Right lobe of liver (tissue), 6 donors: Measurements from ENCODE around the gene ARF6. TPM values are rescaled to one million over a fixed set of nuclear protein-coding genes. Genes with fewer than 3 reads are reported as not detected.

Source experiments
- ATAC-seq, 4 donors: fragments of 200-7000 bp; cut with Tn5 transposase; one replicate each; pipeline ENCODE4 v1.9.1; 2020; ENCODE audit warnings: mild to moderate bottlenecking in 4 of 4, moderate library complexity in 4 of 4
- DNase-seq, 3 donors: peaks; one replicate each; pipeline ENCODE4 v3.0.0-alpha.2; 2020
- H3K27ac ChIP-seq, 3 donors: fragments of 200-600 bp; one replicate each; pipeline ENCODE4 v1.8.0; 2022
- H3K27me3 ChIP-seq, 2 donors: fragments of 200-600 bp; one replicate each; pipeline ENCODE4 v1.8.0; 2022
- H3K36me3 ChIP-seq, 4 donors: fragments of 200-600 bp; sonication (generic) in 1 of 4; one replicate each; pipeline versions ENCODE4 v1.5.1 to v1.8.0; 2017 to 2022; ENCODE audit warnings: control low read depth in 1 of 4
- H3K4me1 ChIP-seq, 4 donors: fragments of 200-600 bp; sonication (generic) in 1 of 4; one replicate each; pipeline versions ENCODE4 v1.5.1 to v1.8.0; 2017 to 2022; ENCODE audit warnings: control low read depth in 1 of 4
- H3K4me3 ChIP-seq, 3 donors: fragments of 200-600 bp; one replicate each; pipeline ENCODE4 v1.8.0; 2022
- H3K9me3 ChIP-seq, 4 donors: fragments of 200-600 bp; sonication (generic) in 1 of 4; one replicate each; pipeline versions ENCODE4 v1.5.1 to v1.8.0; 2017 to 2022; ENCODE audit warnings: control low read depth in 1 of 4
- CTCF ChIP-seq, 4 donors: fragments of 200-600 bp in 3 of 4; fragments of 450-650 bp in 1 of 4; IDR thresholded peaks; one replicate each; pipeline versions ENCODE4 v1.5.1 to v1.8.0; 2016 to 2022; ENCODE audit warnings: antibody characterized with exemption in 4 of 4, mild to moderate bottlenecking in 2 of 4
- POLR2A ChIP-seq: fragments of 450-650 bp; IDR thresholded peaks from one replicate; pipeline ENCODE4 v1.6.1; 2017; ENCODE audit warnings: antibody characterized with exemption, mild to moderate bottlenecking
- whole genome bisulfite sequencing: methylation state at CpG from one replicate; pipeline ENCODE4 v1.1.6; 2018; ENCODE audit warnings: low coverage, low lambda C conversion rate; ENCODE audit not compliant: insufficient coverage; ENCODE audit errors: missing lambda C conversion rate; 5-methylcytosine and 5-hydroxymethylcytosine counted together
- intact Hi-C, 2 donors: fragments of 100-400 bp; cut with DNase I; formaldehyde crosslinking; loops; one replicate each; pipeline versions ENCODE4 v1.11.2 to v1.14.1; 2022
- total RNA-seq, 6 experiments: library from RNA; depleted of rRNA in 2 of 6; stranded (reverse); fragments of >200 nt in 2 of 6; fragmentation: NEBNext Ultra II Directional in 3 of 6; extraction: Animal tissue kit (Norgen Biotek cat#: 25700) in 3 of 6; gene quantifications; one replicate each; pipeline versions ENCODE4 v1.1.0 to v1.2.4, GENCODE V29; 2016 to 2023
- donor health status: DM: no; HTN: yes; CAD: no.
- donor health status: DM: no; HTN: no; CAD: no.
- donor health status: DM: no; HTN: no; CAD: no.
- donor health status: DM: no; HTN: yes; CAD: no.
- donor health status: DM: no; HTN: yes; CAD: no.

The ARF6 gene
- total RNA-seq, 6 experiments from 2014 or later = 21.1 to 41.4 (median 32.4) TPM

- Histone ChIP-seq H3K9me3 (no peaks in the 10 kb centered on the region), H3K4me1 (peaks cover 0 to 10% (median 0%) of the 10 kb centered on the region in 4 donors), H3K27ac (peak overlapping the region; percentile 91 to 98 (median 97)), H3K4me3 (peak overlapping the region; percentile 36 to 62 (median 58)), H3K27me3 (no peaks in the 10 kb centered on the region), H3K36me3 (no peaks in the 10 kb centered on the region)
- no peak for ATAC-seq
- intact Hi-C loops = loop anchor here in 1 of 2 donors (10.0 kb wide), 1 partner anchor 244 kb away; no protein-coding TSS in a partner anchor
- no peak for DNase-seq
- WGBS = 18% methylated on average over 4 of the region's 4 CpGs
- TF ChIP-seq CTCF (IDR thresholded peaks at IDR 0.05) (no peak), POLR2A (no peak)
Measured at GRCh38 chr14:49860988-49861698, 31.7 kb upstream of the ARF6 start.

- WGBS = 1% methylated on average over 12 of the region's 12 CpGs
- no peaks in the 10 kb centered on the region for H3K36me3 ChIP-seq
- intact Hi-C loops = loop anchor here in 1 of 2 donors (10.0 kb wide), 1 partner anchor 243 kb away; no protein-coding TSS in a partner anchor
- H3K27me3 ChIP-seq = no peaks in the 10 kb centered on the region
- TF ChIP-seq CTCF (IDR thresholded peaks at IDR 0.05) (no peak), POLR2A (peak; percentile 32)
- ATAC-seq = peak; percentile 29 to 43 (median 40)
- no peaks in the 10 kb centered on the region for H3K9me3 ChIP-seq
- H3K27ac ChIP-seq = peak overlapping the region; percentile 91 to 98 (median 97)
- DNase-seq = peak; percentile 54 to 72 (median 69)
- H3K4me3 ChIP-seq = peak overlapping the region; percentile 36 to 62 (median 58)
- peaks cover 0 to 10% (median 0%) of the 10 kb centered on the region in 4 donors for H3K4me1 ChIP-seq
Measured at GRCh38 chr14:49861699-49862088, 31.2 kb upstream of the ARF6 start.

- WGBS = under 1% methylated on average over 24 of the region's 30 CpGs
- Histone ChIP-seq H3K27me3 (no peaks in the 10 kb centered on the region), H3K4me1 (peaks cover 0 to 10% (median 0%) of the 10 kb centered on the region in 4 donors), H3K9me3 (no peaks in the 10 kb centered on the region), H3K36me3 (no peaks in the 10 kb centered on the region), H3K4me3 (peak overlapping the region; percentile 36 to 62 (median 58)), H3K27ac (peak overlapping the region; percentile 91 to 98 (median 97))
- TF ChIP-seq CTCF (IDR thresholded peaks at IDR 0.05) (peak; percentile 100), POLR2A (no peak)
- intact Hi-C loops = loop anchor here in 1 of 2 donors (10.0 kb wide), 1 partner anchor 243 kb away; no protein-coding TSS in a partner anchor
- DNase-seq = peak; percentile 77 to 85 (median 80)
- peak; percentile 75 to 81 (median 76) for ATAC-seq
Measured at GRCh38 chr14:49862089-49862673, 30.7 kb upstream of the ARF6 start.

- H3K4me3 ChIP-seq = peak overlapping the region; percentile 38 to 71 (median 58)
- no peaks in the 10 kb centered on the region for H3K9me3 ChIP-seq
- ATAC-seq (no peak), DNase-seq (no peak)
- peaks cover 0 to 10% (median 0%) of the 10 kb centered on the region in 4 donors for H3K4me1 ChIP-seq
- no peak for TF ChIP-seq POLR2A
- no peak for TF ChIP-seq CTCF (IDR thresholded peaks at IDR 0.05)
- intact Hi-C loops = loop anchor here in 1 of 2 donors (10.0 kb wide), 1 partner anchor 241 kb away; no protein-coding TSS in a partner anchor
- 10% methylated on average over 9 of the region's 9 CpGs for WGBS
- no peaks in the 10 kb centered on the region for H3K36me3 ChIP-seq
- H3K27ac ChIP-seq = peak overlapping the region; percentile 91 to 98 (median 97)
- H3K27me3 ChIP-seq = no peaks in the 10 kb centered on the region
Measured at GRCh38 chr14:49863487-49864281, 29.2 kb upstream of the ARF6 start.
